Natural killer cell (primary cell): ENCODE measurements around the gene PTPRM. TPM values are rescaled to one million over a fixed set of nuclear protein-coding genes. Genes with fewer than 3 reads are reported as not detected.

Experiments
- ATAC-seq, 3 donors: fragments of 150-1000 bp in 2 of 3; fragments of 200-7000 bp in 1 of 3; cut with Tn5 transposase; 1 replicate in 1 of 3; 2 replicates in 2 of 3; pipeline ENCODE4 v1.10.0; 2021; ENCODE audit warnings: mild to moderate bottlenecking in 2 of 3, moderate library complexity in 2 of 3
- DNase-seq, 2 donors: peaks; one replicate each; pipeline versions ENCODE4 v3.0.0 to v3.0.0-alpha.2; 2013 to 2021; ENCODE audit warnings: mixed read lengths in 1 of 2
- H3K27ac ChIP-seq: one replicate; pipeline ENCODE4 v1.5.1; 2013; ENCODE audit warnings: mild to moderate bottlenecking, low read length
- H3K27me3 ChIP-seq: one replicate; pipeline ENCODE4 v1.6.1; 2013; ENCODE audit warnings: low read length; ENCODE audit not compliant: control insufficient read depth, insufficient read depth
- H3K36me3 ChIP-seq: one replicate; pipeline ENCODE4 v1.6.1; 2013; ENCODE audit warnings: low read length; ENCODE audit not compliant: control insufficient read depth, insufficient read depth
- H3K4me1 ChIP-seq: one replicate; pipeline ENCODE4 v1.6.1; 2013; ENCODE audit warnings: low read length; ENCODE audit not compliant: control insufficient read depth, insufficient read depth
- H3K4me3 ChIP-seq: one replicate; pipeline ENCODE4 v1.5.1; 2013; ENCODE audit warnings: low read length
- H3K9me3 ChIP-seq: one replicate; pipeline ENCODE4 v1.6.1; 2013; ENCODE audit warnings: low read length; ENCODE audit not compliant: control insufficient read depth, insufficient read depth
- H3K27ac Mint-ChIP-seq, 2 donors: one replicate each; pipeline ENCODE4 v1.8.0; 2022; ENCODE audit warnings: mild to moderate bottlenecking in 2 of 2, mixed read lengths in 2 of 2, moderate library complexity in 1 of 2
- H3K27me3 Mint-ChIP-seq, 2 donors: one replicate each; pipeline ENCODE4 v1.8.0; 2022; ENCODE audit warnings: low read depth in 2 of 2, mixed read lengths in 2 of 2
- H3K36me3 Mint-ChIP-seq: one replicate; pipeline ENCODE4 v1.8.0; 2022; ENCODE audit warnings: mixed read lengths
- H3K4me1 Mint-ChIP-seq, 2 donors: one replicate each; pipeline ENCODE4 v1.8.0; 2022; ENCODE audit warnings: mixed read lengths in 2 of 2
- H3K4me3 Mint-ChIP-seq: one replicate; pipeline ENCODE4 v1.8.0; 2022; ENCODE audit warnings: mild to moderate bottlenecking, moderate library complexity, mixed read lengths
- H3K9me3 Mint-ChIP-seq, 2 donors: one replicate each; pipeline ENCODE4 v1.8.0; 2022; ENCODE audit warnings: mixed read lengths in 2 of 2
- WGBS: methylation state at CpG from one replicate; pipeline ENCODE4 v1.1.7; 2013; ENCODE audit warnings: missing lambda C conversion rate; ENCODE audit not compliant: insufficient coverage; 5-methylcytosine and 5-hydroxymethylcytosine counted together
- intact Hi-C: fragments of 100-400 bp; cut with micrococcal nuclease; formaldehyde crosslinking; loops from one replicate; pipeline ENCODE4 v1.14.2; 2022
- total RNA-seq, 4 donors: library from RNA; stranded (reverse); fragments of 120-200 nt in 1 of 4; gene quantifications; one replicate each; pipeline versions ENCODE4 v1.2.3 to v1.2.4, GENCODE V29; 2013 to 2022
- TF ChIP-seq, protein P1 (sequence below): fragments of 200-600 bp; IDR thresholded peaks from one replicate; pipeline ENCODE4 v1.8.0; 2022; ENCODE audit warnings: antibody characterized with exemption

The PTPRM gene
- total RNA-seq, 3 donors from 2014 or later (not counting 1 experiment from before 2014, with no cell fraction given), result 5.0 to 13.2 (median 12.1) TPM

DNA sequence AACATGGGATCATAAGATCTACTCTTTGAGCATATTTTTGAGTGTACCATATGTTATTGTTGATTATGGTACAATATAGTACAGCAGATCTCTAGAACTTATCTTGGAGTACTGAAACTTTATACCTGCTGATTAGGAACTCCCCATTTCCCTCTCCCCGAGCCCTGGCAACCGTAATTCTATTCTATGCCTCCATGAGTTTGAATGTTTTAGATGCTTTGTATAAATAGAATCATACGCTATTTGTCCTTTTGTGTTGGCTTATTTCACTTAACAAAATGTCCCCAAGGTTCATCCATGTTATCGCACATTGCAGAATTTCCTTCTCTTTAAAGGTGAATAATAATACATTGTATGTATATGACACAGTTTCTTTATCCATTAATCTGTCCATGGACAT, 117.2 kb downstream of the PTPRM start:
- H3K4me1 Mint-ChIP-seq, result no peaks in the 10 kb centered on the region
- peaks cover 0 to 3% of the 10 kb centered on the region in 2 donors for H3K9me3 Mint-ChIP-seq
- H3K9me3 ChIP-seq, result no peaks in the 10 kb centered on the region
- DNase-seq, result no peak
- intact Hi-C loops, result no loop called here
- TF ChIP-seq, protein P1, sequence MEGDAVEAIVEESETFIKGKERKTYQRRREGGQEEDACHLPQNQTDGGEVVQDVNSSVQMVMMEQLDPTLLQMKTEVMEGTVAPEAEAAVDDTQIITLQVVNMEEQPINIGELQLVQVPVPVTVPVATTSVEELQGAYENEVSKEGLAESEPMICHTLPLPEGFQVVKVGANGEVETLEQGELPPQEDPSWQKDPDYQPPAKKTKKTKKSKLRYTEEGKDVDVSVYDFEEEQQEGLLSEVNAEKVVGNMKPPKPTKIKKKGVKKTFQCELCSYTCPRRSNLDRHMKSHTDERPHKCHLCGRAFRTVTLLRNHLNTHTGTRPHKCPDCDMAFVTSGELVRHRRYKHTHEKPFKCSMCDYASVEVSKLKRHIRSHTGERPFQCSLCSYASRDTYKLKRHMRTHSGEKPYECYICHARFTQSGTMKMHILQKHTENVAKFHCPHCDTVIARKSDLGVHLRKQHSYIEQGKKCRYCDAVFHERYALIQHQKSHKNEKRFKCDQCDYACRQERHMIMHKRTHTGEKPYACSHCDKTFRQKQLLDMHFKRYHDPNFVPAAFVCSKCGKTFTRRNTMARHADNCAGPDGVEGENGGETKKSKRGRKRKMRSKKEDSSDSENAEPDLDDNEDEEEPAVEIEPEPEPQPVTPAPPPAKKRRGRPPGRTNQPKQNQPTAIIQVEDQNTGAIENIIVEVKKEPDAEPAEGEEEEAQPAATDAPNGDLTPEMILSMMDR, result no peak
- H3K36me3 Mint-ChIP-seq, result no peaks in the 10 kb centered on the region
- no peaks in the 10 kb centered on the region for H3K27me3 Mint-ChIP-seq
- H3K27me3 ChIP-seq, result no peaks in the 10 kb centered on the region
- no peak overlapping the region for H3K27ac Mint-ChIP-seq
- H3K4me3 ChIP-seq, result no peak overlapping the region
- no peaks in the 10 kb centered on the region for H3K4me1 ChIP-seq
- H3K36me3 ChIP-seq, result no peaks in the 10 kb centered on the region
- no peak overlapping the region for H3K4me3 Mint-ChIP-seq
- WGBS, result 70% methylated on average over 2 of the region's 4 CpGs
- H3K27ac ChIP-seq, result no peak overlapping the region
- ATAC-seq, result no peak

DNA sequence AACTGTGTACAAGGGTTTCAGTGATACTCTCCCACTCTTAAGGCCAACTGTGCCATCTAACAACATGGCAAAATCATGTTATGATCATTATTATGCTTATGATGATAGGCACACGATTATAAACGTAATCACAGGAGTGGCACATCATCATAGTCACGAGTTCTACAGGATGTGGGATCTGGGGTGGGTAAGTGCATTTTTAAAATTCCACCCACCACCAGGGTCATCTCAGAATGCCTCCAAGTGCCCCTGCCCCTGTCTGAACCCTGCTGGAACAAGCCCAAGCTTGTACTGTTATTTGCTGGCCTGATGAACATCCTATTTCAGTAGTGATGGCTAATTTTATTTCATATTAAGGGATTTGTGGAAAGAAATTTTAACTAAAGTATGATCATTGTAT, 117.8 kb downstream of the PTPRM start:
- Histone ChIP-seq H3K27me3 (no peaks in the 10 kb centered on the region), H3K4me1 (no peaks in the 10 kb centered on the region), H3K9me3 (no peaks in the 10 kb centered on the region), H3K36me3 (no peaks in the 10 kb centered on the region), H3K4me3 (no peak overlapping the region), H3K27ac (no peak overlapping the region)
- no CpG with 5 or more reads among the region's 3 CpGs for WGBS
- Mint-ChIP-seq H3K36me3 (no peaks in the 10 kb centered on the region), H3K4me1 (no peaks in the 10 kb centered on the region), H3K4me3 (no peak overlapping the region), H3K27me3 (no peaks in the 10 kb centered on the region), H3K27ac (no peak overlapping the region), H3K9me3 (peaks cover 0 to 3% of the 10 kb centered on the region in 2 donors)
- DNase-seq, result no peak
- intact Hi-C loops, result no loop called here
- TF ChIP-seq, protein P1, result no peak
- no peak for ATAC-seq

DNA sequence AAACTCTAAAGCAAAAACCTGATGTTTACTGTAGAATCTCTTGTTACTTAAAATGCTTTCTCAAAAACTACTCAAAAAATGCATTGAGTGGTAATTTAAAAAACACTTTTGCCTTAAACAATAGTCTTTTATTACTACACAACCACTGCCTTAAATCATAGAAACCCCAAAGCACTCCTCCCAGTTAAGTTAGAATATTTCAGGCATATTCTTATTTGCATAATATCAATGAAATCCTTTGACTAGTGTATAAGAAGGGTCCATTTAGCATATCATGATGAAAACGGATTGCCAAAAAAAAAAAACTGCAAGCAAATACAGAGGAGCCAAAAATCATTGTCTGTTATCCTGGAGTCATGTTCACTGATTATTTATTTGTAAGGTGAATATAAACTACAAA, 119.2 kb downstream of the PTPRM start:
- H3K4me3 ChIP-seq, result no peak overlapping the region
- Mint-ChIP-seq H3K4me1 (no peaks in the 10 kb centered on the region), H3K36me3 (no peaks in the 10 kb centered on the region), H3K4me3 (no peak overlapping the region), H3K27ac (no peak overlapping the region), H3K27me3 (no peaks in the 10 kb centered on the region), H3K9me3 (peaks cover 0 to 3% of the 10 kb centered on the region in 2 donors)
- intact Hi-C loops, result no loop called here
- H3K27ac ChIP-seq, result no peak overlapping the region
- no peak for ATAC-seq
- TF ChIP-seq, protein P1, result no peak
- H3K9me3 ChIP-seq, result no peaks in the 10 kb centered on the region
- no peaks in the 10 kb centered on the region for H3K4me1 ChIP-seq
- no peak for DNase-seq
- H3K27me3 ChIP-seq, result no peaks in the 10 kb centered on the region
- H3K36me3 ChIP-seq, result no peaks in the 10 kb centered on the region
- no CpG with 5 or more reads among the region's 1 CpG for WGBS

DNA sequence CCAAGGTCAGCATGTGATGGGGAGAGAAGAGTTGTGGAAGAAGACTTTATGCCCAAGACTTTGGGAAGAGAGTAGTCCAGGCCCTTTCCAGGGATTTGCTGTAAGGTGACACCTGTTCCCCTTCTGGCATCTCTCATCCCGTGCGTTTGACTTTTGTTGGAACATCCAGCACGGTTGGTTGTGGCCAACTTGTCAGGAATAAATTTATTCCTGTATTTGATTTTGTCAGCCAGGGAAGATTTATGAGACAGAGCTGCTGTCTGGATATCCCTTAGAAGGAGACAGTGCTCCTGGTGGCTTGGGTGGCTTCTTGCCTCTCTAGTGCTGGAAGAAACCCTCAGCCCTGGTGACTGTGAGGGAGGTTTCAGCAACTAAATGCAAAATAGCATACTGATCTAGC, 121.5 kb downstream of the PTPRM start:
- no peak for ATAC-seq
- H3K27ac Mint-ChIP-seq, result no peak overlapping the region
- H3K4me3 Mint-ChIP-seq, result no peak overlapping the region
- TF ChIP-seq, protein P1, result no peak
- Histone ChIP-seq H3K9me3 (no peaks in the 10 kb centered on the region), H3K27ac (no peak overlapping the region), H3K27me3 (no peaks in the 10 kb centered on the region), H3K4me3 (no peak overlapping the region), H3K4me1 (no peaks in the 10 kb centered on the region), H3K36me3 (no peaks in the 10 kb centered on the region)
- H3K4me1 Mint-ChIP-seq, result no peaks in the 10 kb centered on the region
- no peaks in the 10 kb centered on the region for H3K36me3 Mint-ChIP-seq
- intact Hi-C loops, result no loop called here
- 93% methylated on average over 3 of the region's 3 CpGs for WGBS
- no peak for DNase-seq
- no peaks in the 10 kb centered on the region for H3K27me3 Mint-ChIP-seq
- peaks cover 0 to 5% of the 10 kb centered on the region in 2 donors for H3K9me3 Mint-ChIP-seq
